NCI-H774 (cell line): ENCODE measurements around the gene BRD4.

Source experiments
- DNase-seq: peaks from one replicate; lab custom pipeline; 2025; lab: John Stamatoyannopoulos, UW

BRD4 gene

DNA sequence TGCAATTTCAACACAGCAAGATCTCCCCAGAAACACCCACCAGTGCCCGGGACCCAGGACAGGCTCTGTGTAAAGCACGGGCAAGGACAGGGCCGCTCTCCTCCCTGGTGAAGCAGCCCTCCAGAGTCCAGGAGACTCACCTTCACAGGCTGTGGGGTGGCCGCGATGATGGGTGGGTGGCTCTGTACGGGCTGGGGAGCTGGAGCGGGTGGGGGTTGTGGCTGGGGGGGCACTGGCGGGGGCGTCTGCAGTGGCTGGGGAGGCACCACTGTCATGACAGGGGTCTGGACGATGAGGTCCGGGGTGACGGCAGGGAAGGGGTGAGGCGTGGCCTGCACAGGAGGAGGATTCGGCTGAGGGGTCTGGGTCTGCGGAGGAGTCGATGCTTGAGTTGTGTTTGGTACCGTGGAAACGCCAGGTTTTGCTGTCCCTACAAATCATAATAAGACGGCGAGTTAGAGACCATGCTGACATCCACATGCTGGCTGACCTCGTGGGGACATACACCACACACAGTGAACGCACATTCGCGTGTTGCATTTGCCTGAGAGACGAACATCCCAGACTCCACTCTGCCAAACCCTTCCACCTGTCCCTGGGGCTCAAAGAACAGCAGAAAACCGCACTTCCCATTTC, 67.0 kb downstream of the BRD4 start:
- no peak for DNase-seq

GRCh38 chr19:15264933-15265206, 67.5 kb downstream of the BRD4 start:
- no peak for DNase-seq

DNA sequence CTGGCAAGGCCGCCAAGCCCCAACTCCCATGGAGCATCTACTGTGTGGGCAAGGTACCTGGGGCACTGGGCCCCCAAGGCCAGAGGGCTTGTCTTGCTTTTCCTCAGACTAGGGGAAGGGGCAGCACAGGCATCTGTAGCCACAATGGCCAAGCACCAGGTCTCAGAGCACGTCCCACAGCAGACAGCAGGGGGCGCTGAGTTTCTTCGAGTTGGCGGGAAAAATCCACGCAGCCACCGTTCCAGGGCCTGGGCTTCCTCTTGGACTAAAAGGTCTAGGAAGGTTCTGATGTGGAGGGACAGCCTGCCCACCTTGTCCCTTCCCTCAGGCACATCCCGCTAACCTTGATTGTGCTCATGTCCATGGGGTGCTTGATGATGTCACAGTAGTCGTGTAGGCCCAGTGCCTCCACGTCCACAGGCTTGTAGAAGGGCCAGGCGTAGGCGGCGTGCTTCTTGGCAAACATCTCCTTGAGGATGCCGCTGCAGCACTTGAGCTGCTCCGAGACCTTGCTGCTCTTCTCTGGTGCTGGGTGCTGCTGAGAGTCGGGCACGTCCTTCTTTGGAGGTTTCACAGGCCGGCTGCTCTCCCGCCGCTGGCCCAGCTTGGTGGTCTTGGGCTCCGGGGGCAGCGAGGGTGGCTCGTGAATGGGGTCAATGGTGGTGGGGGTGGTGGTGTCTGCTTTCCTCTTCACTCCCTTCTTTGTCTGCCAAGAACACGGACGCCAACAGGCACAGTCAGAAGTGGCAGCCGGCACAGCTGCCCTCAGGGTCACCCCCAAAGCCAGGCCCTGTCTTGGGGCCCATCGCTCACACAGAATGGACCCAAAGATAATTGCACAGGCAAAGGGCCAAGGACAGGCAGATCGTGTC, 68.0 kb downstream of the BRD4 start:
- no peak for DNase-seq

DNA sequence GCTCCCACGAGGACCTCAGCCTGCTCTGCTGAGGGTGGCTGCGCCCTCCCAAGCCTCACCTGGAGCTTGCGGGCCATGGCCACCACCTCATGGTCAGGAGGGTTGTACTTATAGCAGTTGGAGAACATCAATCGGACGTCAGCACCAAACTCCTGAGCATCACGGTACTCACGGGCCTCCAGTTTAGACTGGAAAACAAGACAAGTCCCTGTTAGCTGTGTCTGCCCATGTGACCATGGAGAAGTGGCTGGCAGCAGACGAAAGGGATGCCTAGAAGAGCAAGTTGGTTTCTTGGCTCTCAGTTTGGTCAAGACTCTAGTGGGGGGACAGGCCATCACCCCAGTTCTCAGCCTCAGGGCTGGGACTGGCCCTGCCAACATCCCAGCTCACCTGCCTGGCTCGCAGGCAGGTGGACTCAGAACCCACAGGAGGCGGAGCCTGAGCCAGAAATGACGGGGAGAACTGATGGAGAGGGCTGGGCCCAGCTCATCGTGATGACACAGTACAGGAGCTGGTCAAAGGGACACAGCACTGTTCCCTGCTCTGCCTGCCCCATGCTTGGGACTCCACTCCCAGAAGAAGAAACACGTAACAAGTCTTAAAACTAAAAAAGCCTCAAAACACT, 68.9 kb downstream of the BRD4 start:
- no peak for DNase-seq

- DNase-seq, result no peak
Observed at GRCh38 chr19:15262011-15262410, 70.3 kb downstream of the BRD4 start.

- DNase-seq, result no peak
Observed at GRCh38 chr19:15260939-15261338, 71.4 kb downstream of the BRD4 start.

DNA sequence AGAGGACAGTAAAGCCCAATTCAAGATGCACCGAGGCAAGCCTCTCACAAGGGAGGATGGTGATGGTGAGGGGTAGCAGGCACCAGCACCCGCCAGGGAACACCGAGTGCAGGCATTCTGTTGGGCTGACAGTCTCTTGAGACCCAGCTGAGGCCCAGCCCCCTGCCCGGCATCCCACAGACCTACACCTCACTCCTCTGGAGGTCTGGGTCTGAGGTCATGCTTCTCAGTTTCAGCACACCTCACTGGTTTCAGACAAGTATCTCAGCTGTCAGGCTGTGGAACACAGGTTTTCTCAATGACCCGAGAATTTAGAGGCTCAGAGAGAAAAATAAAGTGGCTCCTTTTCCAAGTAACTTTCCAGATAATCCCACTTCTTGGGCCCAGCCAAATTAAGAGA, 72.4 kb downstream of the BRD4 start:
- DNase-seq, result no peak

- DNase-seq, result no peak
Observed at GRCh38 chr19:15257782-15258181, 74.6 kb downstream of the BRD4 start.

DNA sequence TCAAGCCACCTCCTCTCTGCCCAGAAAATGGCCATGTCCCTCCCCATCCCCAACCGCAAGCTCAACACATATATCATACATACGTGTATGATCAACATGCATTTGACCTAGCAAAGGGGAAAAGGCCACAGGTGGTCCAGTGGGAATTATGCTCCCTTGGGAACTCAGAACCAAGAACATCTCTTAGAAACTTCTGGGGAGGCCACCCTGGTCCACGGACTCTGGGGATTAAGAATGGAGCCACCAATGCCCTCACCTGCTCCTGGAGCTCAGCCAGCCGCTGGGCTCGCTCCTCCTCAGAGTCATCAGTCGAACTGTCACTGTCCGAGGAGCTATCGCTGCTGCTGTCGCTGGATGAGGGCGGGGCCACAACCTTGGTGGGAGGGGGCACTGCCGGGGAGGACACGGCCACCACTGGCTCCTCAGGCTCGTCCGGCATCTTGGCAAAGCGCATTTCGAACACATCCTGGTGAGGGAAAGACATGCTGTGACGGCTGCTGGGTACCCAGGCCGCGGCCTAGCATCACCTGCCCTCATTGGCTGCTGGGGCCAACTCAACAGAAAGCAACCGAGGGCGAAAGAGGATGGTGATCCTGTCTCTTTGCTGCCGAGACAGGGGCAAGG, 75.5 kb downstream of the BRD4 start:
- DNase-seq, result no peak

DNA sequence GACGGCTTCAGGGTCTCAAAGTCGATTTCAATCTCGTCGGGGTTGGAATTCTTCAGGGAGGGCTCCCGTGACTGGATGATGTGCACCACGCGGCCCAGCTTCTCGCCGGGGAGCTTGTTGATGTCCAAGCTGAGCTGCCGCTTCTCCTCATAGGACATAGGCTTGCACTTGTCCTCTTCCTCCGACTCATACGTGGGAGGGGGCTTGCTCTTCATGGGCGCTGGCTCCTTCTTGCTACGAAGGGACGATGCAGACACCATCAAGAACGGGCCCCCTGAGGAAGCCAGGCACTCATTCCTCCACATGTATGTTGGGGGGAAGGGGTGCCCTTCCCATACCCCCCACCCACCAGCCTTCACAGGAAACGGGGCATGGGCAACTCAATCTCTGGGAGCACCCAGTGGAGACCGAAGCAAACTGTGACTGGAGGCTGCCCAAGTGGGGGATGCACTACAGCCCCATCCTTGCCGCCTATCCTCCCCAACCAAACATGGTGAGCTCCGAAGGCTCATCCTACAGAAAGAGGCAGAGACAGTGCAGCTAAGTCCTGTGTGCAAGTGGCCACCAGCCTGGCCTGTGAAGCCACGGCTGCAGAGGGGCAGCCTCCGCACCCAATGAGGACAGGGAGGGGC, 76.9 kb downstream of the BRD4 start:
- DNase-seq, result no peak

GRCh38 chr19:15254547-15254946, 77.8 kb downstream of the BRD4 start:
- DNase-seq, result no peak

GRCh38 chr19:15253513-15253912, 78.8 kb downstream of the BRD4 start:
- no peak for DNase-seq

DNA sequence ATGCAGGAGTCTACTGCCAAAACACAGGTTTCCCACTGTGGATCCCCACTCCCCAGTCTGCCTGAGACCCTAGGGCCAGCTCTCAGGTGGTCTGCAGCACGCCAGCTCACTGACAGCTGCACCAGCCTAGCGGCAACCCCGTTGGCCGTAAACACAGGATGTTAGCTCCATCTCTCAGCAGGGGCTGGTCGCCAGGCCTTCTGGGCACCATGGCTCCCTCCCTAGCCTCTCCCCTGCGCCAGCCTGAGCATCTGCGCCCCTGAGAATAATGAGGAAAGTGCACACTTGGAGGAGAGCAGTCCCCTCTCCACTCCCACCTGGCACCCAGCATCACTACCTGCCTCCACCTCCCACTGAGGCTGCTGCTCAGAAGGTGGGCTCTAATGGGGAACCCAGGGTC, 79.3 kb downstream of the BRD4 start:
- no peak for DNase-seq

- DNase-seq, result no peak
Observed at GRCh38 chr19:15252398-15253018, 79.8 kb downstream of the BRD4 start.

DNA sequence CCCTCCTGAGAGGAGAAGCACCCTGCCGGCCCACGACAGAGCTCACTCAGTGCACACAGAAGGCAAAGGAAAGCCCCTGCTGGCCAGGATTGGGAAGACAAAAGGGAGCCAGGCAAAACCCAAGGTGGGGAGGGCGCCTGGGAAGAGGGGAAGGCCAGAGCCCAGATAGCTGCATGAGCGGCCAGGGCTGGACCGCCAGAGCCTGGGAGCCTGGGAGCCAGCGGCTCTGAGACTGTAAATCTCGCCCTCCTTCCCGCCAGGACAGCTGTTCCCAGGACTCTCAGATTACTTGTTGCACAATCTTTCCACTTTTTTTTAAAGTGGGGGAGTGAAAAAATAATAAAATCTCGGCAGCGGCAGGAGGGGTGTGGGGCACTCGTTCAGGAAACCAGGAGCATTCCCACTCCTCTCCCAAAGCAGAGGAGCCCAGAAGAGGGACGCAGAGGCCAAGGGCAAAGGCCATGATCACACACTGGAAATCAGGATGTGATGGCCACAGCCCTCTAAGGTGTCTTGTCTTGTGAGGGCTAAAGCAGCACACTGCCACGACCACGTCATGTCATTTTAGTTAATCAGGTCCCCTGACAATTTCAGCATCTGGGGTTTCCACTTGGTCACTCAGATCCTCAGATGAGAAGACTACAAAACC, 80.5 kb downstream of the BRD4 start:
- no peak for DNase-seq

GRCh38 chr19:15251010-15251748, 81.2 kb downstream of the BRD4 start:
- no peak for DNase-seq

DNA sequence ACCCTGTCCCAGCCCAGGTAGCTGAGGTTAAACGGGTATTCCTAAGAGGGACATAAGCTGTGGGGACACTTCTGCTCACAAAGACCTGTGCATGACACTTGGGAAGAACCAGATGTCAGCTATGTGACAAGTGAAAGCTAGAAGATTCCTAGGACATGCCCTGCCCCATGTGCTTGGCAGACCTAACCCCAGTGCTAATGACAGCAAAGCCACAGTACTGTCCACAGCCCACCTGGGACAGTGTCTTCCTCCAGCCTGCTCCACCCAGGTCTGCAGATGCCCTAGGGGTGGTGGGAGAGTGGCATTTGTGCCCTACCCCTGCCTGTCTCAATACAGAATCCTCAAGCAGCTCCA, 81.7 kb downstream of the BRD4 start:
- DNase-seq, result no peak

- DNase-seq, result no peak
Observed at GRCh38 chr19:15249972-15250639, 82.2 kb downstream of the BRD4 start.

- no peak for DNase-seq
Observed at GRCh38 chr19:15249528-15249874, 82.8 kb downstream of the BRD4 start.
